Spleen (tissue), 7 donors: ENCODE data around the gene CBFA2T2.

Source experiments
- POLR2A ChIP-seq, 3 donors: fragments of 450-650 bp; IDR thresholded peaks; one replicate each; pipeline ENCODE4 v1.5.1; 2017; ENCODE audit warnings: antibody characterized with exemption in 3 of 3, mild to moderate bottlenecking in 1 of 3
- POLR2AphosphoS5 ChIP-seq, 3 donors: sonication (generic); formaldehyde crosslinking; IDR thresholded peaks; one replicate each; pipeline ENCODE4 v1.5.1; 2017; ENCODE audit warnings: antibody characterized with exemption in 3 of 3
- TF ChIP-seq, protein P1 (sequence below), 11 experiments: fragments of 200-600 bp in 7 of 11; fragments of 450-650 bp in 4 of 11; sonication (generic) in 4 of 11; IDR thresholded peaks in 8 of 11; conservative IDR thresholded peaks in 3 of 11; 1 replicate in 7 of 11; 2 replicates in 4 of 11; pipeline versions ENCODE4 v1.4.0 to v1.8.0; 2016 to 2021; ENCODE audit warnings: antibody characterized with exemption in 11 of 11, inconsistent platforms in 4 of 11, mild to moderate bottlenecking in 1 of 11
- donor health status: DM: no; HTN: no; CAD: no; lungs with moderate emphysema.
- donor health status: DM: no; HTN: no; CAD: no.
- donor health status: DM: no; HTN: no; CAD: no.

DNA sequence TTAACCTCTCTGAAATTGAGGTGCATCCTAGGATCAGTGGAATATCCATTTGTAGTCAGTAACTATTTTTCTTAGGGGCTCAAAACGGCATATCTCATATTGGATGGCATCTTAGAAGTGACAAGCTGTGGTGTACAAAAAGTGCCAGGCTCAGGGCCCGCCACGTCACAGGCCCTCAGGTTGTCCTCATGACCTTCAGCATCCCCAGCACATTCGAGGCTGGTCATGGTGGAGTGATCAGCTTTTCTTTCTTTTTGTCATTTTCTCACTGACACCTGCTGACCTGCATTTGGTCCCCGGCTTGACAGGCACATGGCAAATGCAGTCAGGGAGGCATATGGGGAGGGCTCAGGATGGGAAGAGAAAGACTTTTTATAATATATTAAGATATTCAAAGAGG, 203.4 kb downstream of the CBFA2T2 start:
- TF ChIP-seq, protein P1, sequence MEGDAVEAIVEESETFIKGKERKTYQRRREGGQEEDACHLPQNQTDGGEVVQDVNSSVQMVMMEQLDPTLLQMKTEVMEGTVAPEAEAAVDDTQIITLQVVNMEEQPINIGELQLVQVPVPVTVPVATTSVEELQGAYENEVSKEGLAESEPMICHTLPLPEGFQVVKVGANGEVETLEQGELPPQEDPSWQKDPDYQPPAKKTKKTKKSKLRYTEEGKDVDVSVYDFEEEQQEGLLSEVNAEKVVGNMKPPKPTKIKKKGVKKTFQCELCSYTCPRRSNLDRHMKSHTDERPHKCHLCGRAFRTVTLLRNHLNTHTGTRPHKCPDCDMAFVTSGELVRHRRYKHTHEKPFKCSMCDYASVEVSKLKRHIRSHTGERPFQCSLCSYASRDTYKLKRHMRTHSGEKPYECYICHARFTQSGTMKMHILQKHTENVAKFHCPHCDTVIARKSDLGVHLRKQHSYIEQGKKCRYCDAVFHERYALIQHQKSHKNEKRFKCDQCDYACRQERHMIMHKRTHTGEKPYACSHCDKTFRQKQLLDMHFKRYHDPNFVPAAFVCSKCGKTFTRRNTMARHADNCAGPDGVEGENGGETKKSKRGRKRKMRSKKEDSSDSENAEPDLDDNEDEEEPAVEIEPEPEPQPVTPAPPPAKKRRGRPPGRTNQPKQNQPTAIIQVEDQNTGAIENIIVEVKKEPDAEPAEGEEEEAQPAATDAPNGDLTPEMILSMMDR (IDR thresholded peaks at IDR 0.05 in 8 of 11, conservative IDR thresholded peaks at IDR 0.05 in 3 of 11): no peak
- TF ChIP-seq POLR2AphosphoS5 (IDR thresholded peaks at IDR 0.05): no peak
- TF ChIP-seq POLR2A (IDR thresholded peaks at IDR 0.05): no peak
